GM18873 (cell line): ENCODE results near the gene IFNAR2.
"Not testable (repeated sequence)": the region's sequence is repeated elsewhere in the genome, so short reads cannot be mapped to it uniquely, and the experiment has no call there.

Experiments used
- ATAC-seq: cut with Tn5 transposase; IDR thresholded peaks from one replicate; pipeline ENCODE4 v1.9.1; 2021; ENCODE audit warnings: mild to moderate bottlenecking, moderate library complexity, moderate number of reproducible peaks; ENCODE audit not compliant: unreplicated experiment, low FRiP score

The IFNAR2 gene

DNA sequence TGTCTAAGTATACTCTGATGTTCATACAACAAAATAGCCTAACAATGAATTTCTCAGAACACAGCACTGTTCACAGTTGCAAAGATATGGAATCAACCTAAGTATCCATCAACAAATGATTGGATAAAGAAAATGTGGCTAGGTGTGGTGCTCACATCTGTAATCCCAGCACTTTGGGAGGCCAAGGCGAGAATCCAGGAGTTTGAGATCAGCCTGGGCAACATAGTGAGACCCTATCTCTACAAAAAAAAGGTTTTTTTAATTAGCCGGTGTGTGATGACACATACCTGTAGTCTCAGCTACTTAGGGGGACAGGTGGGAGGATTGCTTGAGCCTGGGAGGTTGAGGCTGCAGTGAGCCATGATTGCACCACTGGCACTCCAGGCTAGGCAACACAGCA is 10.7 kb downstream of the IFNAR2 start:
- ATAC-seq, result no peak

- ATAC-seq, result no peak
These were observed 12.1 kb downstream of the IFNAR2 start for GRCh38 chr21:33241846-33242245.

GRCh38 chr21:33242846-33243245 is 13.1 kb downstream of the IFNAR2 start:
- ATAC-seq, result not testable (repeated sequence)

- ATAC-seq, result no peak
These were observed 14.5 kb downstream of the IFNAR2 start for GRCh38 chr21:33244082-33244778.

DNA sequence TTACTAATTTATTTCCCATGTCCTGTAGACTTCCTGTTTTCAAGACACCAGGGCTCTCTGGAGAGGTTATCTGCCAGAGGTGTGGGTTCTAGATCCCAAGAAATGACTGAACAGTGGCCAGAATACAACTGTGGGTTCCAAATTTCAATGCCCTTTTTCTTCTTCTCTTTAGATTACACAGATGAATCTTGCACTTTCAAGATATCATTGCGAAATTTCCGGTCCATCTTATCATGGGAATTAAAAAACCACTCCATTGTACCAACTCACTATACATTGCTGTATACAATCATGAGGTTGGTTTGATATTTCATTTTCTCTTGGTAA is 15.0 kb downstream of the IFNAR2 start:
- ATAC-seq, result no peak

DNA sequence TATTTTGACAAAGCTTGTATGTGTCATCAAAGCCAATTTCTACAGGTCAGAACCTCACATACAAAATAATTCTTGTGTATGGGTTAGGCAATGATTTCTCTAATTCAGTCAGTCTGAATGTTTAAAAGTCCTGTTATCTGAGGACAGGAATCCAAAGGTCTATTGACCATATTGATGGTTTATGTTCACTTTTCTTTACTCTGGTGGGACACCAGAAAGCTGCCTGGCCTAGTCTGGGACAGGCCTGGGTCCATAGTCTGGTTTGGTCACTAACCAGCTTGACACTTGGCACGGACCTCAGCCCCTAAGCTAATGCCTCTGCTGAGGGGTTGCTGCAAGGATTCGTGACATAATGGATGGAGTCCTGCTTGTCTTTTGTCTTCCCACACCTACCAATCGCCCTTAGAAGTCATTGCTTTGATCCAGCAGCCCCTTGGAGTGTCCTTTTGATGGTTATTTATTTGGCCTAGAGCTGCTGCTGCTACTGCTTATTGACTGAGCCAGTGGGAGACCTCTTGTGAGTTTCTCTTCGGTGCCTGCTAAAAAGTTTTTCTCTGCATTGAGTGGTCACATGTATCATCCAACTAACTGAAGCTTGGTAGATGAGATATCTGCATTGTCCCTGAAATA is 15.7 kb downstream of the IFNAR2 start:
- no peak for ATAC-seq

- no peak for ATAC-seq
These were observed 16.8 kb downstream of the IFNAR2 start for GRCh38 chr21:33246506-33246905.

DNA sequence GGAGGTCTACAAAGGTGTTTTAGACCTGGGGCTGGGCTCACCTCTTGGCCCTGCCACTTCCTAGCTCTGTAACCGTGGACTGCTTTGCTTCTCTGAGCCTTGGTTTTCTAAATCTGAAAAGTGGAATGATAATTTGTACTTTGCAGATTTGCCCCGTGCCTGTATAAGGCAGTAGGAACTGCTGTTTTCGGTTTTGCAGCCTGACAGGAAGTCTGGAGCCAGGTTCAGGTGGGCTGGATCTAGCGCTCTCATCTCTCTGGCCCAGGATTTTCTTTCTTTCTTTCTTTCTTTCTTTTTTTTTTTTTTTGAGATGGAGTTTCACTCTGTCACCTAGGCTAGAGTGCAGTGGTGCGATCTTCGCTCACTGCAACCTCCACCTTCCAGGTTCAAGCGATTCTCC is 17.2 kb downstream of the IFNAR2 start:
- ATAC-seq, result no peak

- ATAC-seq, result no peak
These were observed 17.9 kb downstream of the IFNAR2 start for GRCh38 chr21:33247599-33247998.

- no peak for ATAC-seq
These were observed 19.7 kb downstream of the IFNAR2 start for GRCh38 chr21:33249331-33250002.

DNA sequence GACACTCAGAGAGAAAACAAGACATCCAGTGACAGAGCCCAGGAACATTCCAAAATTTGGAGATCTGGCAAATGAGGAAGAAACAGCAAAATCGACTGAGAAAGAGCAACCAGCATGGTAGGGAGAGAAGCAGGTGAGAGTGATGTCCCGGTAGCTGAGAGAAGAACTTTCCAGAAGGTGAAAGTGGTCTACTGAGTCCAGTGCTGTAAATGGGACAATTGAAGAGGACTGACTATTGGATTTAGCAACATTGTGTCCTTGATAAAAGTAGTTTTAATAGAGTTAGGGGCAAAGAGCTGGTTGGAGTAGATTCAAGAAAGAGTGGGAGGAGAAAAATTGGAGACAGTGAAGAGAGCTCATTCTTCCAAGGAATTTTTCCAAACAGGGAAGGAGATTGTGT is 21.4 kb downstream of the IFNAR2 start:
- ATAC-seq, result no peak

- ATAC-seq, result not testable (repeated sequence)
These were observed 23.6 kb downstream of the IFNAR2 start for GRCh38 chr21:33253382-33253781.

GRCh38 chr21:33254766-33255165 is 25.0 kb downstream of the IFNAR2 start:
- ATAC-seq, result no peak

GRCh38 chr21:33255404-33255803 is 25.7 kb downstream of the IFNAR2 start:
- ATAC-seq, result no peak

DNA sequence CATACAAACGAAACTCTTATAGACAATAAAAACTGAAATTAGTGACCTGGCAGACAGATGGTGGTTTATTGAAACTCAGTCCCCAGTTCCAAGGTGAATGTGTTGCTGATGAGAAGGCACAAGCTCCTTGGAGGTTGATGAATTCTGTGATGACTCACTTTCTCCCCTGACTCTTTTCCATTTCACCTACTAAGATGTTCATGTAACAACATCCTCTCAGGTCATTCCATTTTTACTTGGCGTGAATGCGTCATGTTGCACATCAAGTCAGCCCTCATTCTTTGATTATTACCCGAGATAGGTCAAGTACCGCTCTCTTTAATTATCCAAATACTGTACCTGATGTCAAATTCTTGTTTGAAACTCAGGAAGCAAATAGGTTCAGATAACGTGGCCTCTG is 26.3 kb downstream of the IFNAR2 start:
- no peak for ATAC-seq

DNA sequence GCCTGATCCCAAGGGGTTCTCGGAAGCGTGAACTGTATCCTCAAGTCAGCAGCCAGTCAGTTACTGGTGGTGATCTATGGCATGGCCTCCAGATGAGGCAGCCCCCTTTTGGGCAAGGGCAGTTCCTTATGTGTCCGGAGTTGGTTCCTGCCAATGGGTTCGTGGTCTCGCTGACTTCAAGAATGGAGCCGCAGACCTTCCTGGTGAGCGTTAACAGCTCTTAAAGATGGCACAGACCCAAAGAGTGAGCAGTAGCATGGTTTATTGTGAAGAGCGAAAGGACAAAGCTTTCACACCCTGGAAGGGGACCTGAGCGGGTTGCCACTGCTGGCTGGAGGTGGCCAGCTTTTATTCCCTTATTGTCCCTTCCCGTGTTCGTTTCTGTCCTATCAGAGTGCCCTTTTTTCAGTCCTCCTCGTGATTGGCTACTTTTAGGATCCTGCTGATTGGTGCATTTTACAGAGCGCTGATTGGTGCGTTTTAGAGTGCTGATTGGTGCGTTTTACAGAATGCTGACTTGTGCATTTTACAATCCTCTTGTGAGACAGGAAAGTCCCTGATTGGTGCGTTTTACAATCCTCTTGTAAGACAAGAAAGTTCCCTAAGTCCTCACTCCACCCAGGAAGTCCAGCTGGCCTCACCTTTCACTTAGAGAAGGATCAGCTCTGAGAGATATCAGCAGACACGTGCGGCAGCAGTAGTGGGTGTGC is 27.5 kb downstream of the IFNAR2 start:
- ATAC-seq, result no peak

- ATAC-seq, result no peak
These were observed 28.7 kb downstream of the IFNAR2 start for GRCh38 chr21:33258475-33258874.

- ATAC-seq, result no peak
These were observed 29.7 kb downstream of the IFNAR2 start for GRCh38 chr21:33259428-33259827.

- no peak for ATAC-seq
These were observed 30.3 kb downstream of the IFNAR2 start for GRCh38 chr21:33259995-33260394.

GRCh38 chr21:33261635-33262034 is 31.9 kb downstream of the IFNAR2 start:
- ATAC-seq, result no peak

GRCh38 chr21:33262921-33263320 is 33.2 kb downstream of the IFNAR2 start:
- no peak for ATAC-seq
